GM19023 (cell line): ENCODE results near the gene MYBBP1A.
"Not testable (repeated sequence)": the region's sequence is repeated elsewhere in the genome, so short reads cannot be mapped to it uniquely, and the experiment has no call there.

ENCODE experiments used
- ATAC-seq: cut with Tn5 transposase; IDR thresholded peaks from one replicate; pipeline ENCODE4 v1.9.1; 2021; ENCODE audit warnings: mild to moderate bottlenecking, moderate library complexity; ENCODE audit not compliant: unreplicated experiment

Gene MYBBP1A

DNA sequence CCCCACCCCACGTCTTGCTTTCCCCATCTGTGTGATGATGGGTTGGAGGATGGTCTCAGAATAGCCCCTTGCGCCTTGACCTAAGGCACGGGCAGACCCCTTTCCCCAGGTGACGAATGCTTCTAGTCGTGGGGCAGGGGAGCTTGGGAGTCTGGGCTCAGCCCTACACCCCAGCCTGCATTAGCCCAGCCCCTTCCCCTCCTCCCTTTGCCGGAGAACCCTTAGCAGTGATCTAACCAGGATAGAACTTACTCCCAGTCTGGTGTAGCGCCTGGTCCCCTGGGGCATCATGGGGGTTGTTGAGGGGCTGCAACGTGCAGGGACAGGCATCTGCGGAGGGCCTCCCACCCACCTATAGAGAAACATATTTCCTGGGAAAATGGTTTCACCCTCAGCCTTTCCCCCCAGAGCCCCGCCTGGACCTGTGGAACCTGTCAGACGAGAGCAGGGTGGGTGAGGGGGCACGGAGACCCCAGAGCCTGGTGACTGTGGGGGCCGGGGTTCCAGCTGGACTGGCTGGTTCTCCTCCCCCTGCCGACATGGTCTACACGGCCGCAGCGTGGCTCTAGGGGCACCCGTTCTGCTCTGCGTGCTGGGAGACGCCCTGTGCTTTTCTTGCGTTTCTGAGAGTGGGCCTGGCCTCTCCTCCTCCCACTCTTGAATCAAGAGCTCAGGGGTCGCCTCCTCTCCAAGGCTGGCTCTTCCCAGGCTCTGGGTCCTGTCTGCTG, 33.9 kb upstream of the MYBBP1A start:
- ATAC-seq: no peak

GRCh38 chr17:4588391-4588790, 33.2 kb upstream of the MYBBP1A start:
- no peak for ATAC-seq

- ATAC-seq: no peak
These were observed 32.6 kb upstream of the MYBBP1A start for GRCh38 chr17:4587803-4588202.

DNA sequence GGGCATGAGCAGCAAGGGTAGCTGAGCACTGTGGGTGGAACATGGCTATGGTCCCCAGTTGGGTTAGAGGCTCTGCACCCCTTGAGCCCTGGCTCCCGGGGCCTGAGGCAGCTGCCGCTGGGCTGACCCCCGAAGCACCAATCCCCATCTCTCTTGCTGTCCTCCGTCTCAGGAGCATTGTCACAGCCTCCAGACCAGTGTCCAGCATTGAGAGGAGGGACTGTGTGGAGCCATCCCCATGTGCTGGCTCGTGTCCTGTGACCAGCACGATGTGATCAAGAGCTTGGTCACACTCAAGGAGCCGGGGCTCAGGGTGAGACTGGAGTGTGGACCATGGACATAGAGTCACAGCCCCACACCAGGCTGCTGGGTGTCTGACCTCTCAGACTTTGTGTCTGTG, 32.0 kb upstream of the MYBBP1A start:
- ATAC-seq: no peak

GRCh38 chr17:4586043-4586442, 30.9 kb upstream of the MYBBP1A start:
- ATAC-seq: no peak

- no peak for ATAC-seq
These were observed 30.4 kb upstream of the MYBBP1A start for GRCh38 chr17:4585638-4585994.

DNA sequence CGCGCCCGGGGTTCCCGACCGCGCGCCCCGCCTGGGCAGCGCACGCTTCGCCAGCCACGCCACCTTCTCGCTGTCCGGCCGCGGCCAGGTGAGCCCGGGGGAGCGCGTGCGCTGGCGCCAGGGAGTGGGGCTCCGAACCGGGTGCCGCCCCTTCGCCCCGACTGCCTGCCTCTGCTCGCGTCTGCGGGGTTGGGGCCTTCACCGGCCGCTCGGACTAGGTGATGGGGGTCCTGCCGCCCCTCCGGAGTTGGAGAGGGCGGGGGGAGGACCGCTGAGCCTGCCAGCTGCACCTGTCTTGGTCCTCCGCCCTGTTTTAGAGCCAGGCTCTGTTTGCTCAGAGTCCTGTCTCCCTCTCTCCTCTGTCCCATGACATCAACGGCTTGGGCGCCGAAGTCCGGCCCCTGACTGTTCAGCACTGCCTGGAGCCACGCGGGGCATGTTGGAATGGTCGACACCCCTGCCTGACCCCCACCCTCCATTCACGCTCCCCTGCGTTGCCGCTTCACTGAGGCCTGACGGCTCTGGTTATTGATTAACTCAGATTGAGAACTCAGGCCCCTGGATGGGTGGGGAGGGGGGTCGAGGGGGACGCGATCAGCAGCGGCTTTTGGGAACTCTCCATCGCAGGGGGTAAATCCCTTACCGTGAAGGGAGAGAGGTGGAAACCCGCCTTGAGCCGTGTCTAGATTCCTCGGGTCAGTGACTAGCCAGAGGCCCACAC, 29.9 kb upstream of the MYBBP1A start:
- no peak for ATAC-seq

GRCh38 chr17:4584101-4584916, 29.1 kb upstream of the MYBBP1A start, which contains the start of gene SMTNL2:
Gene SMTNL2 (plus strand): TSS chr17:4584529. CDS start chr17:4584606, 77 bp downstream.
- ATAC-seq: no peak

- ATAC-seq: no peak
These were observed 28.6 kb upstream of the MYBBP1A start for GRCh38 chr17:4583782-4584100.

- ATAC-seq: no peak
These were observed 28.0 kb upstream of the MYBBP1A start for GRCh38 chr17:4583206-4583605.

DNA sequence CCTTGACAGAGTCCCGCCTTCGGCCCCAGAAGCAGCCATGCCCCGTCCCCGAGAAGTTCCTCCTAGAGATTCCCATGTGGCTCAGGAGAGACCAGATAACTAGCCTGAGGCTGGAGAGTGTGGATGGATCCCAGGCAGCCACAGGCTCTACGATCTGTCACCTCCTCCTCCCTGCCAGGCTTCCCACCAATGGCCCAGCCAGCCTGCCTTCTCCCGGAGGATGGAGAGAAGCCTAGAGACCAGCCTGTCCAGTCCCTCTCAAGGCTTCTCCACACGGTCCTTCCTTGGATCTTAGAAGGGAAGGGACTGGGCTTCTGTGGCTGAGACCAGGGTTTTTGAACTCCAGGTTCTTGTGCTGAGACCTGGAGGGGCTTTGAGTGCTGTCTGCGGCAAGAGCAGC, 27.5 kb upstream of the MYBBP1A start:
- no peak for ATAC-seq

- ATAC-seq: no peak
These were observed 26.9 kb upstream of the MYBBP1A start for GRCh38 chr17:4582101-4582501.

GRCh38 chr17:4580291-4580690, 25.1 kb upstream of the MYBBP1A start:
- ATAC-seq: no peak

DNA sequence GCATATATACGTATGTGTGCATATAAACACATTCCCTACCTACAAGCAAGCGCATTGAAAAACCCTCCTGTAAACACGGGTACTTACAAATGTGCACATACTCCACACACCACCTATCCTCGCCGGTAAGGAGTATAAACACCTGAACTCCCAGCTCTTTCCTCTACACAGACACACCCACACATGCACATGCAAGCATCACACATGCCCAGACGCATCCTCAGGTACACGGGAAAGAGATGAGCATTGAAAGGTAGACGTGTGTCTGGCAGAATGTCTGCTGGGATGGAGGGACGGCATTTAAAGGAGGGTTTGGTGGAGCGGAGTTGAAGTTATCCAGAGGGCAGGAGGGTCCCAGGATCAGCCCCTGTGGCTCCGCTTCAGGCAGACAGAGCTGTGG, 24.5 kb upstream of the MYBBP1A start:
- ATAC-seq: no peak

DNA sequence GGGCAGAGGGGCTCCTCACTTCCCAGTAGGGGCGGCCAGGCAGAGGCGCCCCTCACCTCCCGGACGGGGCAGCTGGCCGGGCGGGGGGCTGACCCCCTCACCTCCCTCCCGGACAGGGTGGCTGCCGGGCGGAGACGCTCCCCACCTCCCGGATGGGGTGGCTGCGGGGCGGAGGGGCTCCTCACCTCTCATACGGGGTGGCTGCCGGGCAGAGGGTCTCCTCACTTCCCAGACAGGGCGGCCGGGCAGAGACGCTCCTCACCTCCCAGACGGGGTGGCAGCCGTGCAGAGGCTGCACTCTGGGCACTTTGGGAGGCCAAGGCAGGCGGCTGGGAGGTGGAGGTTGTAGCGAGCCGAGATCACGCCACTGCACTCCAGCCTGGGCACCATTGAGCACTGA, 23.2 kb upstream of the MYBBP1A start:
- not testable (repeated sequence) for ATAC-seq

GRCh38 chr17:4577386-4577993, 22.3 kb upstream of the MYBBP1A start:
- ATAC-seq: no peak

- ATAC-seq: no peak
These were observed 21.6 kb upstream of the MYBBP1A start for GRCh38 chr17:4576729-4577322.

DNA sequence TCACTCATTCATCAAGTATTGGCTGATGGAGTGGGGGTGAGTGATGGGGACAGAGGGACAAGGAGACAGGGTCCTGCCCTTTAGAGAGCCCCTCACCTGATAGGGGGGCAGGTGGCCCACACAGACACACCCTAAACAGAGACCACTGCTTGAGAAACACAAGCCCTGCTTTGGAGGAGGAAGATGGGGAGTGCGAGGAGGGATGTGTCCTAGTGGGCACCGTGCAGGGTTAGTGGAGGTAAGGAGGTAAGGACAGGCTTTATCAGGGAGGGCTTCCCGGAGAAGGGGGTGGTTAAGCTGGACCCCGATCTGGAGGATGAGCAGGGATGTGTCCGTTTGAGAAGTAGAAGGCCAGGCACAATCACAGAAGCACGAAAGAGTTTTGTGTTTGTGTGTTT, 21.0 kb upstream of the MYBBP1A start:
- ATAC-seq: no peak

- ATAC-seq: no peak
These were observed 19.4 kb upstream of the MYBBP1A start for GRCh38 chr17:4574448-4575045.

- no peak for ATAC-seq
These were observed 18.5 kb upstream of the MYBBP1A start for GRCh38 chr17:4573669-4574068.

DNA sequence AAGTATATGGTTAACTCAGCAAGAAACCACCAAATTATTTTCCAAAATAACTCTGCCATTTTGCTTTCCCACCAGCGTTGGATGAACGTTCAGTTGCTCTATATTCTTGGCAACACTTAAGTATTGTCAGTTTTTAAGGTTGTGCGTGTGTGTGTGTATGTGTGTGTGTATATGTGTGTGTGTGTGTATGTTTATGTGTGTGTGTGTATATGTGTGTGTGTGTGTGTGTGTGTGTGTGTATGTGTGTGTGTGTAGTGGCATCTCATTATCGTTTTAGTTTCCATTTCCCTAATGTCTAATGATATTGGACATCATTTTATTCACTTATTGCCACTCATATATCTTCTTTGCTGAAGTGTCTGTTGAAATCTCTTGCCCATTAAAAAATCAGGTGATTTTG, 17.9 kb upstream of the MYBBP1A start:
- ATAC-seq: no peak
